Testis (tissue), 2 donors: ENCODE data around the gene ZBTB20.

Experiments
- POLR2A ChIP-seq: fragments of 450-650 bp; IDR thresholded peaks from one replicate; pipeline ENCODE4 v1.6.1; 2017; ENCODE audit warnings: antibody characterized with exemption, mild to moderate bottlenecking, moderate library complexity
- TF ChIP-seq, protein P1 (sequence below), 3 experiments: fragments of 450-650 bp in 2 of 3; fragments of 200-600 bp in 1 of 3; sonication (generic) in 1 of 3; IDR thresholded peaks; one replicate each; pipeline ENCODE4 v1.5.1; 2016 to 2019; ENCODE audit warnings: antibody characterized with exemption in 3 of 3, mild to moderate bottlenecking in 2 of 3, moderate library complexity in 1 of 3

DNA sequence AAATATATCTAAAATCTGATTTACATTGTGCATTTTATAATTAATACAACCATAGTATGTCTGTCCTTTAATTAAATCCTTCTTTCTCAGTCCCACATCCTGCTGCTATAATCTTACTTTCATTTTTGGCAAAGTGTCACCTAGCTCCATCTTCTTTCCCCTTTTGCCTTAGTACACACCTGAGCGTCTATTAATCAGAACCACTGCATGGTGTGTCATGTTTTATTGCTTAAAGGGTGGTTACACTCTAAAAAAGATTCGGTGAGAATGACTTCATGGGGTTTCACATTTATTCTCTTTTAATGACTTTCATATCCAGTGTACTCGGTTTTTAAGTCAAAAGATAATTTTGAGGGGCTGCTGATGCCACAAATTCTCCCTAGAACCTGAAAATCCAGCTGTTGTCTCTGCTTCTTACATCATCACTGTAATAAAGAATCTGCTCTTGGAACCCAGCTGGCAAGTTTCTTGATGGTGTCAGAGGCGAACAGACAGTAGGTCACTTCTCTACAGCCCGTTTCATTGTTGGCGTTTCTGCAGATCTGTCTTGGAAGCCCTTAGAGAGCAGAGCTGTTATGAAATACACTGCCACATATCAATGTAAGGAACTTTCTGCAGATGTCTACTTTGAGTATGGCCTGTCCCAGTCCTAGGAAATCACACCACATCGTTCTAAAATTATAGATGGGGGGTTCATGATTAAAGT lies 753.6 kb downstream of the ZBTB20 start:
- TF ChIP-seq, protein P1, sequence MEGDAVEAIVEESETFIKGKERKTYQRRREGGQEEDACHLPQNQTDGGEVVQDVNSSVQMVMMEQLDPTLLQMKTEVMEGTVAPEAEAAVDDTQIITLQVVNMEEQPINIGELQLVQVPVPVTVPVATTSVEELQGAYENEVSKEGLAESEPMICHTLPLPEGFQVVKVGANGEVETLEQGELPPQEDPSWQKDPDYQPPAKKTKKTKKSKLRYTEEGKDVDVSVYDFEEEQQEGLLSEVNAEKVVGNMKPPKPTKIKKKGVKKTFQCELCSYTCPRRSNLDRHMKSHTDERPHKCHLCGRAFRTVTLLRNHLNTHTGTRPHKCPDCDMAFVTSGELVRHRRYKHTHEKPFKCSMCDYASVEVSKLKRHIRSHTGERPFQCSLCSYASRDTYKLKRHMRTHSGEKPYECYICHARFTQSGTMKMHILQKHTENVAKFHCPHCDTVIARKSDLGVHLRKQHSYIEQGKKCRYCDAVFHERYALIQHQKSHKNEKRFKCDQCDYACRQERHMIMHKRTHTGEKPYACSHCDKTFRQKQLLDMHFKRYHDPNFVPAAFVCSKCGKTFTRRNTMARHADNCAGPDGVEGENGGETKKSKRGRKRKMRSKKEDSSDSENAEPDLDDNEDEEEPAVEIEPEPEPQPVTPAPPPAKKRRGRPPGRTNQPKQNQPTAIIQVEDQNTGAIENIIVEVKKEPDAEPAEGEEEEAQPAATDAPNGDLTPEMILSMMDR (IDR thresholded peaks at IDR 0.05), result no peak
- TF ChIP-seq POLR2A, result no peak
